Islet of Langerhans (tissue), 1 donor: ENCODE measurements around the gene CDH22.

Experiments
- FAIRE-seq: peaks from one replicate; lab custom pipeline; 2011; peaks lifted over from hg19 to GRCh38; lab: Jason Lieb, UNC

The CDH22 gene

GRCh38 chr20:46265539-46265938 lies 42.8 kb downstream of the CDH22 start:
- no peak for FAIRE-seq

GRCh38 chr20:46264391-46265266 lies 43.7 kb downstream of the CDH22 start:
- no peak for FAIRE-seq

DNA sequence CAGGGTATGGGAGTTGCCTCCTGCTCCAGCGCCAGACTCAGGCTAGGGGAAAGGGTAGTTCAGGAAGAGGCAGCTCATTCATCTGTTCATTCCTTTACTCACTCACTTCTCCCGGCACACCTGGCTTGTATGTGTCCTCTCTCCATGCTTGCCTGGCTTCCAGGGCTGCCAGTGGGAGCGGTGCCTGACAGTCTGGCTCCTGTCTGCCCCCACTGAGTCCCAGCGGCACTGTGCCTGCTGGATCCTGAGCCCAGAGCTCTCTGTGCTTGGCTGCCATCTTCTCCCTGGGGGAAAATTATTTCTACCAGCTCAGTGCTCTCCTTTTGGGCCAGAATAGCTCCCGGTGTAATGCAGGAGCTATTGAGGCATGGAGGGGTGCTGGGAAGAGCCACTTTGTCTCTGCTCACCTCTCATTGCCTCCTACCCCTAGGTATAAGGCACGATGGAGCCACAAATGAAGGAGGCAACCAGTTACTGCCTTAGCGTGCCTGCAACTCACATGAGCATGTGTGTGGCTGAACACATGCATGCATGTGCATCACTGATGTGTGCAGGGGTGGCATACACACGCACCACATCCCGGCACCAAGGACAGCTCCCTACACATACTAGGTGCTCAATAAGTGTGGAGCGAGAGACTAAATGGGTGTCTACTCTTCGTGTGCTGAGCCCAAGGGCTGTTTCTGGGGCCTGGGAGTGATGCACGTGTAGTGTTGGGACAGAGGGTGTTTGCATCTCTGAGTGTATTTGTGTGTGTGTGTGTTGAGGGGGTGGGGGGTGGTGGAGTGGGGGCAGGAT lies 46.6 kb downstream of the CDH22 start:
- no peak for FAIRE-seq

- FAIRE-seq = no peak
Observed at GRCh38 chr20:46260936-46261454, 47.3 kb downstream of the CDH22 start.

DNA sequence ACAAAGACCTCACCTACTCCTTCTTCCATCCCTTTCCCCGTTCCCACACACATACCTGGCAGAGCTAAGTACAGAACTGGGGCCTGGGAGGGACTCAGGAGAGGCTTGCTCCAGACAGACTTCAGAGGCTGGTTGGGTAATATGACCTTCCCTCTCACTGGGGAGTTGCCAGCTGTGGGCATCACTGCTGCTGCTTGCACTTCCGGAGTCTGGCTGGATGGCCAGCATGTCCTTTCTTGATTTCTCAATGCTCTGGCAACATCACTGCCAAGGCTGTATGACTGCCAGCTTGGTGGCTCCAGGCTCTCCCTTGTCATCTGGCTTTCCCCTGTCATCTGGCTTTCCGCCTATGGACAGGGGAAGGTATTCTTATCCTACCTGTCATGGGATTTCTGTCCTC lies 47.8 kb downstream of the CDH22 start:
- no peak for FAIRE-seq

DNA sequence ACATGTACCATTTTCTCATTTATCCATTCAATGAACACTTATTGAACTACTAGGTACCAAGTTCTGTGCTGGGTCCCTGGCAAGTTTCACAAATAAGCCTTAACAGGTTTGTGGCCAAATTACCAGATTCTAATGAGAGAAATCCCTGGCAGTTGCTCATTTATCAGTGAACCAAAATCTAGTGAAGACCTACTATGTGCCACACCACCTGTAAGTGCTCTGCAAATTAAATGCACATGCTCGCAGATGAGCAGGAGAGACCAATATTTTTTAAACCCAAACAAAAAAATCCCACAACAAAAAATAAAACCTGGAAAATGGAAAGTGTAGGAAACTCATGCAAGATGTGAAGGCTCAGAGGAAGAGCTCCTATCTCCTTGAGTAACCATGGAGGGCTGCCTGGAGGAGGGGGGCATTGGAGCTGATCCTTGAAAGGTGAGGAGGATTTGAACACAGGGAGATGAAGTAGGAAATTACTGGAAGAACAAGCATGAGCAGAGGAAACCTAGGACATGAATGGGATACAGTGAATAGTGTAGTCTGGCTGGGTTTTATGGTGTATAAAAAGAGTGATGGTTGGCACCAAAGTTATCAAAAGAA lies 48.9 kb downstream of the CDH22 start:
- FAIRE-seq = no peak

- FAIRE-seq = no peak
Observed at GRCh38 chr20:46257887-46258286, 50.4 kb downstream of the CDH22 start.

- no peak for FAIRE-seq
Observed at GRCh38 chr20:46256293-46256692, 52.0 kb downstream of the CDH22 start.

DNA sequence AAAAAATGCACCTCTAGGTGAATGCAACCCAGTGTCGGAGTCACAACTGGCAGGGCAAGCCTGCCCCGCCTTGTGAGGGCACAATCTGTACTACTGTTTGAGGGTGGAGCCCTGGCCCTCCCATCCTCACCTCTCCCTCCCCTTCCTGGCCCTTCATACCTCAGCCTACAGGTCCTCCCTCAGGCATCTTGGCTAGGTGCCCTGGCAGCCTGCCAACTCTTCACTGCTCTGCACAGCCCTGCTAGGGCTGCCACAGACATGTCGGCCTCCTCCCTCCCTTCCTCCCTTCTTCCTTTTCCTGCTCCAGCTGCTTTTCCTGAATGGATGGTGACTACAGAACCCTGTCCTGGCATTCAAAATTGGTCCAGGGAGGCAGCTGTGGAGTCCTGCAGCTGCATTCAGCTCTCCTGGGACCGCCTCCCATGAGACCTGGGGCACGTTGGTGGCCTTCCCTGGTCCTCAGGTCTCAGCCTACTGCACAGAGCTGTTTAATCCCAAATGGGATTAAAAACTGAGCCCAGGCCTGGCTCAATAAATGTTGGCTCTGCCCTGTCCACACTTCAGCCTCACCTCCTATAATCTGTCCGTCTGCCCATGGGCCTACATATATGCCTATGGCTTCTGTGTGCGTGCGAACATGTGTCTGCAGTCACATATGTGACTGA lies 52.7 kb downstream of the CDH22 start:
- no peak for FAIRE-seq

- no peak for FAIRE-seq
Observed at GRCh38 chr20:46253391-46253790, 54.9 kb downstream of the CDH22 start.

DNA sequence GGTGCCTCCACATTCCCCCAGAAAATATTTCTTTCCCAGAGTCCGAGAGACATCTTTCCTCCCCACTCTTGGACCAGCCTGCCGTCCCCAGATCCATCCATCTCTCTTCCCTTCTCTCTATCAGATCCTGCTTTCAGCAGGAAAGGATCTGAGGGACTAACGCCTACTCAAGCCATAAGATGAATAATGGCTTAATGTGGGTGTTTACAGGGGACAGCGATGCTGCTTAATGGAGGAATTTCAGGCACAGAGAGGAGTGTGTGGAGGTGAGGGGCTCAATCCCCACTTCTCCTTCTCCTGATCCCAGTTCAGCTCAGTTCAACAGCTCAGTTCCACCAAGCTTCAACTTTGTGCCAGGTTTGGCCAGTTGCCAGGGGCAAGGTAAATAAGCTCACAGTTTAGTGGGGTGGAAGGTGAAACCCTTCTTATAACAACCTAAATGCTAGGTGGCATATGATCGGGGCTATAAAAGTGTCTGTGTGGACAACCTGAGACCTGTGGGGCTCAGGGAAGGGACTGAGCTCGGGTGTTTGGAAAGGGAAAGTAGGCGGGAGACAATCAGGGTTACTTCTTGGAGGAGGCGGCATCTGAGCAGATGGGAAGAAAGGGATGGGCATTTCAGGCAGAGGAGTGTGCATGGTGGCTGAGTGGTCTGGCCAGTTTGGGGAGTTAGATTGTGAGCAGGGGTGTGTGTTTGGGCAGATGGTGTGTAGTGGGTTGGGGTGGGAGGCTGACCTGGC lies 55.8 kb downstream of the CDH22 start:
- no peak for FAIRE-seq

- FAIRE-seq = no peak
Observed at GRCh38 chr20:46251211-46251673, 57.1 kb downstream of the CDH22 start.

- FAIRE-seq = no peak
Observed at GRCh38 chr20:46250772-46251171, 57.5 kb downstream of the CDH22 start.

- no peak for FAIRE-seq
Observed at GRCh38 chr20:46249671-46250070, 58.6 kb downstream of the CDH22 start.

DNA sequence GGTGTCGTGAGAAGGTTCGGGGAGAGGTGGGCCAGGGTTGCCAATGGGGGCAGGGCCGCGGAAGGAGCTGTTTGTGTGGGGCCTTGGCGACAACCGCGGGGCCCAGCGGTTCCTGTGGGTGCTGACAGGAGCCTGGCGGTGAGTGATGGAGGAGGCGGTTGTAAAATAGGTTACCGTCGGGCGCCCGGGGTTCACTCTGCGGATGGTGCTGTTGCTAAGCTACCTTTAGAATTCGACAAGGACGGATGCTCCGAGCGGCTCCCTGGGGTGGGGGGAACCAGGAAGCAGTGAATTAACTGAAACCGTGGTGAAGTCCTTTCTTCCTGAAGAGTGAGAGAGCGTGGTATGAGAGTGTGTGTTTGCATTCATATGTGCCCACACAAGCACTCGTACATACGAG lies 61.7 kb downstream of the CDH22 start:
- FAIRE-seq = no peak

- no peak for FAIRE-seq
Observed at GRCh38 chr20:46243707-46244628, 64.3 kb downstream of the CDH22 start.

GRCh38 chr20:46242390-46242789 lies 65.9 kb downstream of the CDH22 start:
- FAIRE-seq = no peak

DNA sequence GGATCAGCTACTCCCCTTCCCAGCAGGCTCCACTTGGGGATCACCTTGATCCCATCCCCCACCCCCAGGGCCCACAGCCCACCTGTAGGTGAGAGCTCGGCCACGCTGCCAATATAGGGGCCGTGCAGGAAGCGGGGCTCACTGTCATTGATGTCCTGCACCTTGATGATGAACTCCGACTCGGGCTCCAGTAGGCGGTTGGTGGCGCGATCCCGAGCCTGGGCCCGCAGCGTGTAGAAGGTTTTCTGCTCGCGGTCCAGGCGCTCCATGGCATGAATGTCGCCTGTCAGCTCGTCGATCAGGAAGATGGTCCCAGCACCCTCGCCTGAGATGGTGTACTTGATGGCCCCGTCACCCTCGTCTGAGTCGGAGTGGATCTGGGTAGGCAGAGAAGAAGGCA lies 67.4 kb downstream of the CDH22 start:
- FAIRE-seq = no peak

DNA sequence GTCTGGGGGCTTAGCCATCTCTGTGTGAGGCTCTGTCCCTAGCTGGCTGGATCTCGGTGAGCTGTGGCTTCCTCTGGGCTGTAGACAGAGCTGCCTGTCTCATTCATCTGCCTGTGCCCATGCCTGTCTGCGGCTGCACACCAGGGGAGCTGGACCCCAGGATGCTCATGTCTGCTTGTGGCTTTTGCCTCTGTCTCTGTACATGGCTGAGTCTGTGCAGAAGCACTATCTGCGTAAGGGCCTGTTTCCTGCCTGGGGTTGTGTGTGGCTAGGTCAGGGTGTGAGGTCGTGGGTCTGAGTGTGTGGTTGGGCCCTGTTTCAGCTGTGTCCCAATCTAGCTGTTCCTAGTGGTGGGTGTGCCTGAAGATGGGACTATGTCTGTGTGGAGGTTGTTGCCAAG lies 68.2 kb downstream of the CDH22 start:
- no peak for FAIRE-seq

GRCh38 chr20:46237736-46238135 lies 70.6 kb downstream of the CDH22 start:
- FAIRE-seq = no peak
